Tibial nerve (tissue), 4 donors: ENCODE results near the gene BCAT1.

Experiments
- CTCF ChIP-seq, 5 experiments: fragments of 200-600 bp in 3 of 5; fragments of 450-650 bp in 2 of 5; sonication (generic) in 3 of 5; IDR thresholded peaks; one replicate each; pipeline ENCODE4 v1.5.1; 2016 to 2019; ENCODE audit warnings: antibody characterized with exemption in 5 of 5, mild to moderate bottlenecking in 3 of 5, moderate library complexity in 2 of 5
- EP300 ChIP-seq, 2 donors: sonication (generic); formaldehyde crosslinking; IDR thresholded peaks; one replicate each; pipeline ENCODE4 v1.6.1; 2017; ENCODE audit warnings: antibody characterized with exemption in 2 of 2, mild to moderate bottlenecking in 1 of 2
- POLR2A ChIP-seq, 2 donors: fragments of 450-650 bp; IDR thresholded peaks; one replicate each; pipeline ENCODE4 v1.6.1; 2017; ENCODE audit warnings: antibody characterized with exemption in 2 of 2, mild to moderate bottlenecking in 2 of 2, moderate library complexity in 2 of 2

DNA sequence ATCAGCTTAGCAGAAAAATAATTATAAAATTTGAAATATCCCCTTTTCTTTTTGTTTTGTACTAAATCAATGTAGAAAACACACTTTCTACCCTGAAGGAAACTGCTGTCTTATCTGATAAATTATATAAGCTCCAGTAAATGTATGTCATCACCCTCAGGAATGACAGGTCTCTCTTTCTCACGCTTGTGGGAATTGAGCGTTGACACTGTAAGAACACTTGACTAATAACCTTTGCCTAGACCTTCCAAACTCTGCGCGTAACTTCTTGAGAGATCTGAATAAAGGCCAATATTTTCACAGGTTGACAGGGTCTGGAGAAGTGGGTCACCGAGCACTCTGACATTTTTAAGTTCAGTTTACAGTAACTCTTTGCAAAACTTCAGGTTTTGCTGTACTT, 138.5 kb downstream of the BCAT1 start:
- TF ChIP-seq CTCF (IDR thresholded peaks at IDR 0.05) (no peak), POLR2A (IDR thresholded peaks at IDR 0.05) (no peak), EP300 (IDR thresholded peaks at IDR 0.05) (no peak)
